HEK293 (cell line): ENCODE data around the gene MYMK.

Source experiments
- CTCF ChIA-PET: fragments of 350-600 bp; formaldehyde crosslinking; extraction: SDS; loops from one replicate; lab custom pipeline; 2021; ENCODE audit warnings: antibody characterized with exemption; lab: Yijun Ruan, JAX
- POLR2A ChIA-PET: fragments of 300-600 bp; formaldehyde crosslinking; extraction: SDS; loops from one replicate; lab custom pipeline; 2020; ENCODE audit warnings: antibody characterized with exemption, inconsistent platforms; lab: Yijun Ruan, JAX
- H3K27ac ChIP-seq: fragments of 200-500 bp; sonication (Bioruptor generic); 2 replicates; pipeline ENCODE4 v1.5.1; 2014; ENCODE audit warnings: low read depth, low read length, control low read depth, inconsistent platforms; ENCODE audit errors: extremely low read depth
- H3K36me3 ChIP-seq, 2 experiments: fragments of 200-500 bp in 1 of 2; sonication (Bioruptor generic) in 1 of 2; 1 replicate in 1 of 2; 2 replicates in 1 of 2; pipeline ENCODE4 v1.5.1; 2014 to 2017; ENCODE audit warnings: inconsistent platforms in 2 of 2, low read length in 2 of 2; ENCODE audit not compliant: control insufficient read depth in 2 of 2, insufficient read depth in 1 of 2
- H3K4me1 ChIP-seq: fragments of 200-500 bp; sonication (Bioruptor generic); 2 replicates; pipeline ENCODE4 v1.5.1; 2014; ENCODE audit warnings: mild to moderate bottlenecking, low read length, inconsistent platforms; ENCODE audit not compliant: control insufficient read depth, insufficient read depth
- H3K4me3 ChIP-seq: 2 replicates; pipeline ENCODE4 v1.5.1; 2011; ENCODE audit warnings: low read depth, mild to moderate bottlenecking, control low read depth, low read length, moderate library complexity
- H3K9me3 ChIP-seq: fragments of 200-500 bp; sonication (Bioruptor generic); 2 replicates; pipeline ENCODE4 v1.5.1; 2014; ENCODE audit warnings: low read depth, low read length, inconsistent platforms; ENCODE audit not compliant: control insufficient read depth, insufficient read depth
- SALL2 ChIP-seq: fragments of 450-650 bp; formaldehyde crosslinking; IDR thresholded peaks from 2 replicates; pipeline ENCODE4 v1.5.0; 2017; ENCODE audit warnings: missing biosample characterization, mild to moderate bottlenecking, missing genetic modification characterization, borderline replicate concordance
- ZNF274 ChIP-seq, 2 experiments: fragments of 200-500 bp in 1 of 2; fragments of 450-650 bp in 1 of 2; sonication (Bioruptor generic) in 1 of 2; formaldehyde crosslinking in 1 of 2; IDR thresholded peaks; 2 replicates each; pipeline versions ENCODE4 v1.5.1 to v1.6.1; 2014 to 2016; ENCODE audit warnings: borderline replicate concordance in 1 of 2, inconsistent platforms in 1 of 2, low read length in 1 of 2, missing biosample characterization in 1 of 2, missing genetic modification characterization in 1 of 2
- ZNF324 ChIP-seq: fragments of 450-650 bp; formaldehyde crosslinking; IDR thresholded peaks from 2 replicates; pipeline ENCODE4 v1.5.1; 2016; ENCODE audit warnings: missing biosample characterization, missing genetic modification characterization
- ZNF48 ChIP-seq: fragments of 450-650 bp; formaldehyde crosslinking; IDR thresholded peaks from 2 replicates; pipeline ENCODE4 v1.5.1; 2016; ENCODE audit warnings: missing biosample characterization, missing genetic modification characterization
- ZNF560 ChIP-seq: fragments of 450-650 bp; formaldehyde crosslinking; IDR thresholded peaks from 2 replicates; pipeline ENCODE4 v1.5.1; 2017; ENCODE audit warnings: missing biosample characterization, missing genetic modification characterization, borderline replicate concordance
- TF ChIP-seq, protein P1 (sequence below): fragments of 450-650 bp; formaldehyde crosslinking; IDR thresholded peaks from 2 replicates; pipeline ENCODE4 v1.5.1; 2016; ENCODE audit warnings: missing biosample characterization, missing genetic modification characterization, borderline replicate concordance
- TF ChIP-seq, protein P2 (sequence below): fragments of 450-650 bp; formaldehyde crosslinking; optimal IDR thresholded peaks from 2 replicates; pipeline ENCODE3; 2016; ENCODE audit warnings: missing biosample characterization, mild to moderate bottlenecking, missing genetic modification characterization
- TF ChIP-seq, protein P3 (sequence below): fragments of 450-650 bp; formaldehyde crosslinking; IDR thresholded peaks from 2 replicates; pipeline ENCODE4 v1.5.1; 2017; ENCODE audit warnings: missing biosample characterization, missing genetic modification characterization
- TF ChIP-seq, protein P4 (sequence below): fragments of 450-650 bp; formaldehyde crosslinking; IDR thresholded peaks from 2 replicates; pipeline ENCODE4 v1.5.1; 2016; ENCODE audit warnings: missing biosample characterization, missing genetic modification characterization
- TF ChIP-seq, protein P5 (sequence below): fragments of 450-650 bp; formaldehyde crosslinking; conservative IDR thresholded peaks from 2 replicates; pipeline ENCODE4 v1.5.1; 2016; ENCODE audit warnings: low read depth, missing biosample characterization, missing genetic modification characterization

The MYMK gene

DNA sequence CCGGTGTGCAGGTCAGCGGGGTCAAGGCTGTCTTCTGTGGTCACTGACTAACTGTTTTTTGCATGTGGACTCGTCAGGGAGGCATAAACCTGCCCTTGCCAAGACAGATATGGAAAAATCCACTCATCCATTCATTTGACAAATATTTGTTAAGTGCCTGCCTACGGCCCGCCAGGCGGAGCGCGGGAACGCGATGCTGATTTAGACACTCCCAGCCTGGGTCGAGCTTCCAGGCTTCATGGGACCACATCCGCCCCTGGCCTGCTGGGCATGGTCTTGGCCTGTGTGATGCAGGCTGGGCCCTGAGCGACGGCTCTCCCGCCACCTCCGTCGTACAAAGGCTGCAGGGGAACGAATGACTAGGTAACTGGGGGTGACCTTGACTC is 18.1 kb downstream of the MYMK start:
- ChIA-PET POLR2A (interaction anchor here (1.0 kb wide), 1 partner anchor 47 kb away, joined by 5 read pairs; the partner anchor contains the start of gene CACFD1), CTCF (interaction anchor here (0.8 kb wide), 1 partner anchor 147 kb away, joined by 3 read pairs; no protein-coding TSS in a partner anchor)
- H3K4me1 ChIP-seq = peaks cover 8% of the 10 kb centered on the region
- no peaks in the 10 kb centered on the region for H3K9me3 ChIP-seq
- no peak overlapping the region for H3K4me3 ChIP-seq
- TF ChIP-seq, protein P1, sequence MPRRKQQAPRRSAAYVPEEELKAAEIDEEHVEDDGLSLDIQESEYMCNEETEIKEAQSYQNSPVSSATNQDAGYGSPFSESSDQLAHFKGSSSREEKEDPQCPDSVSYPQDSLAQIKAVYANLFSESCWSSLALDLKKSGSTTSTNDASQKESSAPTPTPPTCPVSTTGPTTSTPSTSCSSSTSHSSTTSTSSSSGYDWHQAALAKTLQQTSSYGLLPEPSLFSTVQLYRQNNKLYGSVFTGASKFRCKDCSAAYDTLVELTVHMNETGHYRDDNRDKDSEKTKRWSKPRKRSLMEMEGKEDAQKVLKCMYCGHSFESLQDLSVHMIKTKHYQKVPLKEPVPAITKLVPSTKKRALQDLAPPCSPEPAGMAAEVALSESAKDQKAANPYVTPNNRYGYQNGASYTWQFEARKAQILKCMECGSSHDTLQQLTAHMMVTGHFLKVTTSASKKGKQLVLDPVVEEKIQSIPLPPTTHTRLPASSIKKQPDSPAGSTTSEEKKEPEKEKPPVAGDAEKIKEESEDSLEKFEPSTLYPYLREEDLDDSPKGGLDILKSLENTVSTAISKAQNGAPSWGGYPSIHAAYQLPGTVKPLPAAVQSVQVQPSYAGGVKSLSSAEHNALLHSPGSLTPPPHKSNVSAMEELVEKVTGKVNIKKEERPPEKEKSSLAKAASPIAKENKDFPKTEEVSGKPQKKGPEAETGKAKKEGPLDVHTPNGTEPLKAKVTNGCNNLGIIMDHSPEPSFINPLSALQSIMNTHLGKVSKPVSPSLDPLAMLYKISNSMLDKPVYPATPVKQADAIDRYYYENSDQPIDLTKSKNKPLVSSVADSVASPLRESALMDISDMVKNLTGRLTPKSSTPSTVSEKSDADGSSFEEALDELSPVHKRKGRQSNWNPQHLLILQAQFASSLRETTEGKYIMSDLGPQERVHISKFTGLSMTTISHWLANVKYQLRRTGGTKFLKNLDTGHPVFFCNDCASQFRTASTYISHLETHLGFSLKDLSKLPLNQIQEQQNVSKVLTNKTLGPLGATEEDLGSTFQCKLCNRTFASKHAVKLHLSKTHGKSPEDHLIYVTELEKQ (tag by site-specific recombination) = no peak
- TF ChIP-seq ZNF48 = no peak
- no peak for TF ChIP-seq ZNF560 (tag by site-specific recombination)
- TF ChIP-seq, protein P2, sequence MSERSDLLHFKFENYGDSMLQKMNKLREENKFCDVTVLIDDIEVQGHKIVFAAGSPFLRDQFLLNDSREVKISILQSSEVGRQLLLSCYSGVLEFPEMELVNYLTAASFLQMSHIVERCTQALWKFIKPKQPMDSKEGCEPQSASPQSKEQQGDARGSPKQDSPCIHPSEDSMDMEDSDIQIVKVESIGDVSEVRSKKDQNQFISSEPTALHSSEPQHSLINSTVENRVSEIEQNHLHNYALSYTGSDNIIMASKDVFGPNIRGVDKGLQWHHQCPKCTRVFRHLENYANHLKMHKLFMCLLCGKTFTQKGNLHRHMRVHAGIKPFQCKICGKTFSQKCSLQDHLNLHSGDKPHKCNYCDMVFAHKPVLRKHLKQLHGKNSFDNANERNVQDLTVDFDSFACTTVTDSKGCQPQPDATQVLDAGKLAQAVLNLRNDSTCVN (tag by site-specific recombination) = no peak
- TF ChIP-seq, protein P3, sequence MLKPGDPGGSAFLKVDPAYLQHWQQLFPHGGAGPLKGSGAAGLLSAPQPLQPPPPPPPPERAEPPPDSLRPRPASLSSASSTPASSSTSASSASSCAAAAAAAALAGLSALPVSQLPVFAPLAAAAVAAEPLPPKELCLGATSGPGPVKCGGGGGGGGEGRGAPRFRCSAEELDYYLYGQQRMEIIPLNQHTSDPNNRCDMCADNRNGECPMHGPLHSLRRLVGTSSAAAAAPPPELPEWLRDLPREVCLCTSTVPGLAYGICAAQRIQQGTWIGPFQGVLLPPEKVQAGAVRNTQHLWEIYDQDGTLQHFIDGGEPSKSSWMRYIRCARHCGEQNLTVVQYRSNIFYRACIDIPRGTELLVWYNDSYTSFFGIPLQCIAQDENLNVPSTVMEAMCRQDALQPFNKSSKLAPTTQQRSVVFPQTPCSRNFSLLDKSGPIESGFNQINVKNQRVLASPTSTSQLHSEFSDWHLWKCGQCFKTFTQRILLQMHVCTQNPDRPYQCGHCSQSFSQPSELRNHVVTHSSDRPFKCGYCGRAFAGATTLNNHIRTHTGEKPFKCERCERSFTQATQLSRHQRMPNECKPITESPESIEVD (tag by site-specific recombination) = no peak
- TF ChIP-seq, protein P4, sequence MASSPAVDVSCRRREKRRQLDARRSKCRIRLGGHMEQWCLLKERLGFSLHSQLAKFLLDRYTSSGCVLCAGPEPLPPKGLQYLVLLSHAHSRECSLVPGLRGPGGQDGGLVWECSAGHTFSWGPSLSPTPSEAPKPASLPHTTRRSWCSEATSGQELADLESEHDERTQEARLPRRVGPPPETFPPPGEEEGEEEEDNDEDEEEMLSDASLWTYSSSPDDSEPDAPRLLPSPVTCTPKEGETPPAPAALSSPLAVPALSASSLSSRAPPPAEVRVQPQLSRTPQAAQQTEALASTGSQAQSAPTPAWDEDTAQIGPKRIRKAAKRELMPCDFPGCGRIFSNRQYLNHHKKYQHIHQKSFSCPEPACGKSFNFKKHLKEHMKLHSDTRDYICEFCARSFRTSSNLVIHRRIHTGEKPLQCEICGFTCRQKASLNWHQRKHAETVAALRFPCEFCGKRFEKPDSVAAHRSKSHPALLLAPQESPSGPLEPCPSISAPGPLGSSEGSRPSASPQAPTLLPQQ = no peak
- TF ChIP-seq SALL2 (tag by site-specific recombination) = no peak
- no peak for TF ChIP-seq ZNF324 (tag by site-specific recombination)
- TF ChIP-seq, protein P5, sequence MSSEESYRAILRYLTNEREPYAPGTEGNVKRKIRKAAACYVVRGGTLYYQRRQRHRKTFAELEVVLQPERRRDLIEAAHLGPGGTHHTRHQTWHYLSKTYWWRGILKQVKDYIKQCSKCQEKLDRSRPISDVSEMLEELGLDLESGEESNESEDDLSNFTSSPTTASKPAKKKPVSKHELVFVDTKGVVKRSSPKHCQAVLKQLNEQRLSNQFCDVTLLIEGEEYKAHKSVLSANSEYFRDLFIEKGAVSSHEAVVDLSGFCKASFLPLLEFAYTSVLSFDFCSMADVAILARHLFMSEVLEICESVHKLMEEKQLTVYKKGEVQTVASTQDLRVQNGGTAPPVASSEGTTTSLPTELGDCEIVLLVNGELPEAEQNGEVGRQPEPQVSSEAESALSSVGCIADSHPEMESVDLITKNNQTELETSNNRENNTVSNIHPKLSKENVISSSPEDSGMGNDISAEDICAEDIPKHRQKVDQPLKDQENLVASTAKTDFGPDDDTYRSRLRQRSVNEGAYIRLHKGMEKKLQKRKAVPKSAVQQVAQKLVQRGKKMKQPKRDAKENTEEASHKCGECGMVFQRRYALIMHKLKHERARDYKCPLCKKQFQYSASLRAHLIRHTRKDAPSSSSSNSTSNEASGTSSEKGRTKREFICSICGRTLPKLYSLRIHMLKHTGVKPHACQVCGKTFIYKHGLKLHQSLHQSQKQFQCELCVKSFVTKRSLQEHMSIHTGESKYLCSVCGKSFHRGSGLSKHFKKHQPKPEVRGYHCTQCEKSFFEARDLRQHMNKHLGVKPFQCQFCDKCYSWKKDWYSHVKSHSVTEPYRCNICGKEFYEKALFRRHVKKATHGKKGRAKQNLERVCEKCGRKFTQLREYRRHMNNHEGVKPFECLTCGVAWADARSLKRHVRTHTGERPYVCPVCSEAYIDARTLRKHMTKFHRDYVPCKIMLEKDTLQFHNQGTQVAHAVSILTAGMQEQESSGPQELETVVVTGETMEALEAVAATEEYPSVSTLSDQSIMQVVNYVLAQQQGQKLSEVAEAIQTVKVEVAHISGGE (tag by site-specific recombination) = no peak
- TF ChIP-seq, all 188 proteins: peak for 0
- H3K36me3 ChIP-seq = no peaks in the 10 kb centered on the region
- no peak overlapping the region for H3K27ac ChIP-seq

DNA sequence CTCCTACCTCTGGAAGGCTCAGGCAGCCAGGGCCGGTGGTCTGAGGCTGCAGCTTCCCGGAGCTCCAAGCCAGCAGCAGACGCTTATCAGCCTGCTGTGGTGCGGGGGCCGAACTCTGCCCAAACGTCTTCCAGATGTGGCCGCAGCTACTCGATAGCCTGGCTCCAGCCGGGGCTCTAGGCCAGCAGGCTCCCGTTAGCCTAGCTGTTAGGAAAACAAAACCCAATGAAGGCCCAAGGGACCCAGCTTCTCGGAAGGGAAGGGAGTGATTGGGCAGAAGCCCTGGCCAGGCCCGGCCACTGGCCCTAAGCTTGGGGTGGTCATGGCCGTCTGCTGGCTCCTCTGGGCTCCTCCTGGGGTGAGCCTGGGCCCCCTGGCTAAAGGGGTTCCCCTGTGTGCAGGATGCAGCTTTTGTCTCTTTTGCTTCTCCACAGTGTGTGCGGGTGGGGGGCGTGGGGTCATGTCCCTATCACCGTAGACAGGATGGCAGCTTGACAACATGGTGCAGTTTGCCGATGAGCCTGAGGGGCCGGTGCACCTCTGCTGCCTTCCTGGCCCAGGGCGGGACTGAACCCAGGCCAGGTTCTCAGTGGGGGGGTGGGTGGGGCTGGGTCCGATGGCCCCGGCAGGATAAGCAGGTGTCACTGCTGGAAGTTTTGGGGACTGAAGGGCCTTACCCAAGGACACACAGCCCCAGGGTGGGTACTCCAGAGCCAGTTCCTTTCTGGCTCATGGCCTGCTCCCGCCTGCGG is 18.7 kb downstream of the MYMK start:
- TF ChIP-seq ZNF274 (IDR thresholded peaks at IDR 0.05; ENCODE audit: low read length) (no peak), ZNF274 (tag by site-specific recombination; IDR thresholded peaks at IDR 0.05; ENCODE audit: borderline replicate concordance) (no peak)
- H3K27ac ChIP-seq = no peak overlapping the region
- POLR2A ChIA-PET = interaction anchor here (1.0 kb wide), 1 partner anchor 46 kb away, joined by 5 read pairs; the partner anchor contains the start of gene CACFD1

More for the DNA sequence above, 18.7 kb downstream of the MYMK start:
- Histone ChIP-seq H3K4me3 (no peak overlapping the region), H3K36me3 (no peaks in the 10 kb centered on the region), H3K4me1 (peaks cover 8% of the 10 kb centered on the region), H3K9me3 (no peaks in the 10 kb centered on the region)
- CTCF ChIA-PET = interaction anchor here (0.6 to 0.8 kb wide), 4 partner anchors 8 to 540 kb away, joined by 3 to 5 read pairs (median 4); no protein-coding TSS in a partner anchor
